ENCODE data around the gene SNPH. TPM values are rescaled to one million over a fixed set of nuclear protein-coding genes. Genes with fewer than 3 reads are reported as not detected.

SNPH gene
- total and polyA plus RNA-seq, 2 of the 4 experiments (the other 2 are of a cell fraction), result 3.1 to 4.5 TPM

DNA sequence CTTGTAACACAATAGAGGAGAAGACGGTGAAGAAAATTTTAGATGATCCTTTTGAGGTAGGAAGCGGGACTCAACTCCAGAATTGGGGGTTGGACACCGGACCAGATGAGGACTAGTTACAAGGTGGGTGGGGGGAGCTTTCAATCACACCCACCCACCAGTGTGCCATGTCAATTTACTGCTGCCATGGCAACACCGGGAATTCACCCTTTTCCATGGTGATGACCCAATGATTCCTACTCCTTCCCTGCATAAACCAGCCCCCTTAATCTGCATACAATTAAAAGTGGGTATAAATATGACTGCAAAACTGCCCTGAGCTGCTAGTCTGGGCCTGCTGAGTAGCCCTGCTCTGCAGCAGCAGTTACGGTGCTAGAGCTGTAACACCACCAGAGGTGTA lies 25.5 kb upstream of the SNPH start:
- H2AK5ac ChIP-seq (ENCODE audit: low read depth, low read length), result peak overlapping the region; percentile 4; the same call in 1 of the 2 replicates
- no peak overlapping the region for H4K91ac ChIP-seq (ENCODE audit: insufficient read depth, low read depth, low read length)
- H2BK120ac ChIP-seq (ENCODE audit: low read depth, low read length), result no peak overlapping the region
- no peak overlapping the region for H4K8ac ChIP-seq (ENCODE audit: low read depth in 2 of 2, low read length in 2 of 2)
- CTCF ChIA-PET, result interaction anchor here (1.3 kb wide), 1 partner anchor 13 kb away, joined by 4 read pairs; no protein-coding TSS in a partner anchor
- H3K14ac ChIP-seq (replicated peaks; ENCODE audit: low read depth, low read length), result no peak overlapping the region
- 80% methylated on average over 1 of the region's 5 CpGs; no CpG with 5 or more reads in 1 of the 2 experiments for WGBS, 2 experiments (ENCODE audit: extremely low coverage in 2 of 2, insufficient read length in 1 of 2)
- no peaks in the 10 kb centered on the region for H3K79me1 ChIP-seq (ENCODE audit: low read depth in 1 of 2, low read length in 2 of 2)
- H3K9me3 ChIP-seq (ENCODE audit: control insufficient read depth, insufficient read depth, low read length), result no peaks in the 10 kb centered on the region
- intact Hi-C loops (cut with micrococcal nuclease) (no loop called here), dilution Hi-C loops (cut with HindIII; ENCODE audit: low sequenced_read_pairs, unreplicated experiment) (no loop called here), in situ Hi-C loops (cut with MboI; ENCODE audit: low sequenced_read_pairs) (no loop called here)
- H3K36me3 ChIP-seq (ENCODE audit: control insufficient read depth, insufficient read depth, low read length), result no peaks in the 10 kb centered on the region
- H3K4me1 ChIP-seq (ENCODE audit: control insufficient read depth, insufficient read depth, low read length), result peaks cover 3% of the 10 kb centered on the region
- H2AFZ ChIP-seq (replicated peaks; ENCODE audit: low read length, poor library complexity), result no peak overlapping the region
- no peak overlapping the region for H3K56ac ChIP-seq (ENCODE audit: extremely low read depth, insufficient read depth, low read length)
- no peak overlapping the region; the same call in 1 of the 2 replicates for H2BK20ac ChIP-seq (ENCODE audit: low read depth, low read length)
- TF ChIP-seq CHD1 (IDR thresholded peaks at IDR 0.05; ENCODE audit: low read depth, low read length) (no peak), RAD21 (IDR thresholded peaks at IDR 0.05; ENCODE audit: low read length) (no peak), MAFK (IDR thresholded peaks at IDR 0.05; ENCODE audit: low read depth, low read length) (no peak), SMC3 (IDR thresholded peaks at IDR 0.05; ENCODE audit: low read depth, low read length) (no peak), RCOR1 (IDR thresholded peaks at IDR 0.05; ENCODE audit: insufficient replicate concordance, low read length) (no peak), POLR2A (IDR thresholded peaks at IDR 0.05; ENCODE audit: low read depth, low read length) (no peak), RFX5 (IDR thresholded peaks at IDR 0.05; ENCODE audit: low read depth, low read length) (no peak)
- TF ChIP-seq, protein P1, sequence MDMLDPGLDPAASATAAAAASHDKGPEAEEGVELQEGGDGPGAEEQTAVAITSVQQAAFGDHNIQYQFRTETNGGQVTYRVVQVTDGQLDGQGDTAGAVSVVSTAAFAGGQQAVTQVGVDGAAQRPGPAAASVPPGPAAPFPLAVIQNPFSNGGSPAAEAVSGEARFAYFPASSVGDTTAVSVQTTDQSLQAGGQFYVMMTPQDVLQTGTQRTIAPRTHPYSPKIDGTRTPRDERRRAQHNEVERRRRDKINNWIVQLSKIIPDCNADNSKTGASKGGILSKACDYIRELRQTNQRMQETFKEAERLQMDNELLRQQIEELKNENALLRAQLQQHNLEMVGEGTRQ (IDR thresholded peaks at IDR 0.05; ENCODE audit: low read depth, low read length), result no peak
- TF ChIP-seq, protein P2, sequence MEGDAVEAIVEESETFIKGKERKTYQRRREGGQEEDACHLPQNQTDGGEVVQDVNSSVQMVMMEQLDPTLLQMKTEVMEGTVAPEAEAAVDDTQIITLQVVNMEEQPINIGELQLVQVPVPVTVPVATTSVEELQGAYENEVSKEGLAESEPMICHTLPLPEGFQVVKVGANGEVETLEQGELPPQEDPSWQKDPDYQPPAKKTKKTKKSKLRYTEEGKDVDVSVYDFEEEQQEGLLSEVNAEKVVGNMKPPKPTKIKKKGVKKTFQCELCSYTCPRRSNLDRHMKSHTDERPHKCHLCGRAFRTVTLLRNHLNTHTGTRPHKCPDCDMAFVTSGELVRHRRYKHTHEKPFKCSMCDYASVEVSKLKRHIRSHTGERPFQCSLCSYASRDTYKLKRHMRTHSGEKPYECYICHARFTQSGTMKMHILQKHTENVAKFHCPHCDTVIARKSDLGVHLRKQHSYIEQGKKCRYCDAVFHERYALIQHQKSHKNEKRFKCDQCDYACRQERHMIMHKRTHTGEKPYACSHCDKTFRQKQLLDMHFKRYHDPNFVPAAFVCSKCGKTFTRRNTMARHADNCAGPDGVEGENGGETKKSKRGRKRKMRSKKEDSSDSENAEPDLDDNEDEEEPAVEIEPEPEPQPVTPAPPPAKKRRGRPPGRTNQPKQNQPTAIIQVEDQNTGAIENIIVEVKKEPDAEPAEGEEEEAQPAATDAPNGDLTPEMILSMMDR (conservative IDR thresholded peaks at IDR 0.05; ENCODE audit: low read depth, low read length), result no peak
- H3K9me1 ChIP-seq (ENCODE audit: insufficient read depth, low read length), result peaks cover 5% of the 10 kb centered on the region; the same call in 1 of the 2 replicates
- no peak overlapping the region for H3K4me3 ChIP-seq (ENCODE audit: insufficient read depth, low read depth, low read length)
- no TSS peak for BruUV-seq (replicated peaks)
- peaks cover 3% of the 10 kb centered on the region; the same call in 1 of the 2 replicates for H4K20me1 ChIP-seq (ENCODE audit: insufficient read depth, low read length)
- H3K4me2 ChIP-seq (ENCODE audit: low read depth, low read length), result no peak overlapping the region
- ATAC-seq (ENCODE audit: low read depth) (no peak), DNase-seq (no peak)
- no peak overlapping the region for H3K4ac ChIP-seq (ENCODE audit: low read depth, low read length)
- peaks cover 5% of the 10 kb centered on the region for H3K27me3 ChIP-seq (ENCODE audit: control insufficient read depth, insufficient read depth, low read length)
- no peak overlapping the region for H3K18ac ChIP-seq (ENCODE audit: low read depth, low read length)
- POLR2A ChIA-PET (ENCODE audit: unreplicated experiment), result no interaction called here
- no peak overlapping the region for H3K23ac ChIP-seq (ENCODE audit: low read depth, low read length)
- H3K27ac ChIP-seq (ENCODE audit: insufficient read depth, low read length), result no peak overlapping the region
- no peak overlapping the region for H2AK9ac ChIP-seq (replicated peaks; ENCODE audit: low read depth, low read length, poor library complexity)
- no peak overlapping the region; the same call in 2 of the 3 replicates for H2BK15ac ChIP-seq (ENCODE audit: low read depth, low read length)
- no peak overlapping the region for H2BK5ac ChIP-seq (ENCODE audit: low read depth, low read length, poor library complexity, severe bottlenecking)
- no peak overlapping the region for H3K9ac ChIP-seq (ENCODE audit: low read depth, low read length)
- H4K5ac ChIP-seq (ENCODE audit: low read depth, low read length), result no peak overlapping the region

Data from IMR-90 (cell line).